Activated CD4-positive, alpha-beta T cell treated with anti-CD3 and anti-CD28 coated beads, Interleukin-2, amount 10 ng/mL, durations not matched to agents 7 days and 5 days (primary cell): ENCODE measurements around the gene ATP1B1. TPM values are rescaled to one million over a fixed set of nuclear protein-coding genes. Genes with fewer than 3 reads are reported as not detected.

Experiments used
- CTCF ChIA-PET: fragments of 350-600 bp; sonication (Branson Sonifier 250); formaldehyde crosslinking; loops from one replicate; lab custom pipeline; 2021; ENCODE audit warnings: antibody characterized with exemption; lab: Charles Lee
- POLR2A ChIA-PET: fragments of 350-600 bp; sonication (Branson Sonifier 250); formaldehyde crosslinking; loops from one replicate; lab custom pipeline; 2021; ENCODE audit warnings: antibody characterized with exemption; lab: Charles Lee
- DNase-seq: peaks from one replicate; pipeline ENCODE4 v3.0.0-alpha.2; 2020
- H3K27ac Mint-ChIP-seq: one replicate; pipeline ENCODE4 v1.8.0; 2021; ENCODE audit warnings: mild to moderate bottlenecking, moderate library complexity, mixed read lengths
- H3K27me3 Mint-ChIP-seq: one replicate; pipeline ENCODE4 v1.8.0; 2021; ENCODE audit warnings: mixed read lengths
- H3K36me3 Mint-ChIP-seq: one replicate; pipeline ENCODE4 v1.8.0; 2021; ENCODE audit warnings: low read depth, mixed read lengths
- H3K4me1 Mint-ChIP-seq: one replicate; pipeline ENCODE4 v1.8.0; 2021; ENCODE audit warnings: mixed read lengths
- H3K4me3 Mint-ChIP-seq: one replicate; pipeline ENCODE4 v1.8.0; 2021; ENCODE audit warnings: mild to moderate bottlenecking, moderate library complexity, mixed read lengths
- H3K9me3 Mint-ChIP-seq: one replicate; pipeline ENCODE4 v1.8.0; 2021; ENCODE audit warnings: mixed read lengths
- total RNA-seq, 2 experiments: library from RNA; stranded (reverse); gene quantifications; one replicate each; pipeline ENCODE4 v1.2.3, GENCODE V29; 2021

The ATP1B1 gene
- total RNA-seq, 2 experiments from 2014 or later, result 2.6 to 3.4 TPM

DNA sequence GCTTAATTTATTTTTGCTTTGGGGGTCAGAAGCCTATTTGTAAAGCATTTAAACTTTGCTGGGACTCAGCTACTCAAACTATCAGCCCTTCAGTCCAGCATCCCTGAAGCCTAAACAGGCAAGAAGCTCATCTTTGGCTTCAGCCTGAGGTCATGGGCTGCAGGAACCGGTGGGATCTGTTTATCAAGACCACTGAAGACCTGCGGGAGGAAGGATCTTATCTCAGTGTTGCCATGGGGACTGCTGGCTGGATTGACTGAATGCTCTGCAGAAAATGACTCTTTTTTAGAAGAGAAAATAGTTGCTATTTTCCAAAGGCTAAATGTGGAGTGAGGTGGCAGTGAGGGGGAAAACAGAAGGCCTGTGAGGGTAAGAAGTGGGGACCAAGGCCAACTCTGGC, 20.6 kb upstream of the ATP1B1 start:
- Mint-ChIP-seq H3K4me3 (no peak overlapping the region), H3K27me3 (no peaks in the 10 kb centered on the region), H3K27ac (no peak overlapping the region), H3K36me3 (no peaks in the 10 kb centered on the region), H3K4me1 (no peaks in the 10 kb centered on the region), H3K9me3 (no peaks in the 10 kb centered on the region)
- ChIA-PET POLR2A (no interaction called here), CTCF (no interaction called here)
- no peak for DNase-seq

DNA sequence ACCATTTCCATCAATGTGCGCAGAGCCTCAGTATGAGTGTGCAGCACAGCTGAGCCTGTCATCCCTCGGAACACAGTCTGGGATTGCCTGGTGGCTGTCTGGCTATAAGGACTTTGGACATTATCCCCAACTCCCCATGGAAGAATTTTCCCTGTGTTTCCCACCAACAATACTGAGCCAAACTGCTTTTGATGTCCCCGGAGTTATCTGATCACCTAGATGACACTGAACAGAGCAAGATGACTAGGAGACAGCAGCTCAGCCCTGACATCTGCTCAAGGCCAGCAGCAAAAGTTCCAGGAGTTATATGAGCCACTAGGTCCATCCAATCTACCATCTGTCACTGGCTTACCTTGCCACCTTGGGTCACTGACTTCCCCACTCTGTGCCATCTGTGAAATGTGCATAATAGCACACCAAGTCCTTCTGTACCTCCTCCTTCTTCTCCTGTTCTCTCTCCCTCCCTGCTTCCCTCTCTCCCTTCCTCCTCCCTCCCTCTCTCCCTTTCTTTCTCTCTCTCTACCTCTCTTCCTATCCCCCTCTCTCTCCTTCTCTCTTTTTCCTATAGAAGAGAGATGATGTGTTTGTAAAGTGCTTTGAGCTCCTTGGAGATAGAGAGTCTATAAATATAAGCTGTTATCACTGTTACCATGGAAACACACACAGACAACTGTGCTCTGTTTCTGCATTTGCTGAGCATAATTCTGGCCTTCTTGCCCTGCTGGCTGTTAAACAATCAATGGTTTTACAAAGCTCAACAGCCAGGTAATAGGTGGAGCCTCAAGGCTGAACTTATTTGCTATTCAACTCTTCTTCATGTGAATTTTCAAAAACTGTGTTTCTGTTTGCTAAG, 19.7 kb upstream of the ATP1B1 start:
- POLR2A ChIA-PET, result no interaction called here
- DNase-seq, result no peak
- Mint-ChIP-seq H3K9me3 (no peaks in the 10 kb centered on the region), H3K27me3 (no peaks in the 10 kb centered on the region), H3K36me3 (no peaks in the 10 kb centered on the region), H3K4me1 (no peaks in the 10 kb centered on the region), H3K27ac (no peak overlapping the region), H3K4me3 (no peak overlapping the region)
- CTCF ChIA-PET, result interaction anchor here (0.8 to 2.2 kb wide), 3 partner anchors 7 to 15 kb away, joined by 3 to 8 read pairs (median 3); no protein-coding TSS in a partner anchor

DNA sequence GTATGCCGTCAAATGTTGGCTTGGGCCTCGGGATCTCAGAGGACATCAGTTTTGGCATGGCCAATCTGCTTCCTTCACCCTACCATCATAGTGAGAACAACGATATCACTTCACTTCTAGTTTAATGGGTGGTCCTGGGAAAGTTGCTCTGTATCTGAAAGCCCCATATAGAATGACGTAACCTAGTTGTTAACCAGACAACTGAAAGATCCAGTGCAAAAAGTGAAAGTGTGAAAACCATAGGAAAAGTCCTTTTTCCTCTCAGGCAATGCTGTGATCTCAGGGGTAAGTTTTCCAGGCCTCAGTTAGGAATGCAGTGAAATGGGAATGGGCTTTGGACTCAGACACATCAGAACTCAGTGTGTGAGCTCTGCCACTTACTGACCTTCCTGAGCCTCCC, 18.6 kb upstream of the ATP1B1 start:
- no peaks in the 10 kb centered on the region for H3K4me1 Mint-ChIP-seq
- ChIA-PET POLR2A (no interaction called here), CTCF (interaction anchor here (0.9 to 2.2 kb wide), 2 partner anchors 8 to 16 kb away, joined by 3 to 8 read pairs; no protein-coding TSS in a partner anchor)
- no peak for DNase-seq
- H3K4me3 Mint-ChIP-seq, result no peak overlapping the region
- H3K9me3 Mint-ChIP-seq, result no peaks in the 10 kb centered on the region
- no peak overlapping the region for H3K27ac Mint-ChIP-seq
- no peaks in the 10 kb centered on the region for H3K27me3 Mint-ChIP-seq
- H3K36me3 Mint-ChIP-seq, result no peaks in the 10 kb centered on the region

DNA sequence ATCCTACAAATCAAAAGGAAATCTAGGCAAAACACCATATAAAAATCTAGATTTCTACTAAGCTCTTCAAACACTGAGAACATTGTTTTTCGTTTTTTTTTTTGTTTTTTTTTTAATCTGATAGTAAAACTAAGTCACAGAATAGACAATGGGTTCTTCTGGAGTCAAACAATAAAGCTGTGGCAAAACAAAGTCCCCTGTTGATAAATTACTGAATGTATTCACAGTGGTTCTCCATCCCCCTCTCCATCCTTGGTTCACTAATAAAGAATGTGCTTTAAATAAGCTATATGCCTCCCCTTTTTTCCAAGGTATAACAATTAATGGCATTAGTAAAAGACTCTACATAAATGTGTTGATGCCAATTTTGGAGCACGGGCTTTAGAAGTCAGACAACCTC, 16.7 kb upstream of the ATP1B1 start:
- no peak for DNase-seq
- H3K4me1 Mint-ChIP-seq, result no peaks in the 10 kb centered on the region
- no peaks in the 10 kb centered on the region for H3K36me3 Mint-ChIP-seq
- no peak overlapping the region for H3K4me3 Mint-ChIP-seq
- H3K9me3 Mint-ChIP-seq, result no peaks in the 10 kb centered on the region
- no peak overlapping the region for H3K27ac Mint-ChIP-seq
- POLR2A ChIA-PET, result no interaction called here
- peaks cover 3% of the 10 kb centered on the region for H3K27me3 Mint-ChIP-seq
- CTCF ChIA-PET, result no interaction called here

DNA sequence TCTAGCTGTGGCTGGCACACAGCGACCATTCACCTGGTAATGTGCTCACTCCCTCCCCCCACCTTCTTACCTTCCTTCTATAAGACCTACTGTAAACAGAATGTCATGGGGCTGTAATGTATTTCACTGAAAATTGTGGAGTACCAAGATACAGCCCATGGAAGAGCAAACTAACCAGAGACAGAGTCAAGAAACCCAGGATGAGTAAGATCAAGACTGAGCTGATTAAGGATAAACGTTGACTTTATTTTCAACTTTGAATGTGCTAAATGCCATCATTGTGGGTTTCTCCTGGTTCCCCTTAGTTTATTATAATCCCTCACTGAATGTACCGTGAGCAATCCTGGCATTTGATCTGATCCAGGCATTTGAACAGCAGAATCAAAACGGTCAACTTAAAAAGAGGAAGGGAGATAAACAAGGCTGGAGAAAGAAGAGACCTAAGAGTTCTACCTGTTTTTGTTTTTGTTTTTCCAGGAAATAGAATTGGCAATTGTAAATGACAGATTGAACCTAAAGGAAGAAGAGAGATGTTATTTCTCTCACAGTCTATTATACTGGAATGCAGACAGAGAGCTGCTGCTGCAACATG, 16.1 kb upstream of the ATP1B1 start:
- ChIA-PET POLR2A (interaction anchor here (0.5 kb wide), 1 partner anchor 12 kb away, joined by 7 read pairs; no protein-coding TSS in a partner anchor), CTCF (no interaction called here)
- H3K27me3 Mint-ChIP-seq, result peaks cover 3% of the 10 kb centered on the region
- no peaks in the 10 kb centered on the region for H3K36me3 Mint-ChIP-seq
- H3K4me1 Mint-ChIP-seq, result no peaks in the 10 kb centered on the region
- no peak overlapping the region for H3K4me3 Mint-ChIP-seq
- H3K27ac Mint-ChIP-seq, result no peak overlapping the region
- no peak for DNase-seq
- H3K9me3 Mint-ChIP-seq, result no peaks in the 10 kb centered on the region

DNA sequence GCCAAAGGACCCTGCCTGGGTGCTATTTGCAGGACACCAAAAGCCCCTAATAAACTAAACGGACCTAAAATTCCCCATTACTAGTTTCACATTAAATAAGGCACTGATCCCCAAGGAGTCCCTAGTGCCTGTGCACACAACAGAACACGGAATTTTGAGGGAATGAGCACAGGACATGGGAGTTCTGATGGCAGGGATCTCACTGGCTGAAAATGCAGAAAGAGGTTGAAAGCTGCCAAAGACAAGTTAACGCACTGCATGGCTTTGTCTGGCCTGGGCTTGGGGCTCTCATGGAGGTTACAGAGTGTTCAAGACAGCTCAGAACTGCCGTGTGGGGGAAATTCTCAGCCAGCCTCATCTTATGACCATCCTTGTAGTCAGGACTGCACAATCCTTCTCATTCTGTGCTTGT, 15.6 kb upstream of the ATP1B1 start:
- CTCF ChIA-PET, result no interaction called here
- no peaks in the 10 kb centered on the region for H3K4me1 Mint-ChIP-seq
- POLR2A ChIA-PET, result interaction anchor here (0.5 kb wide), 1 partner anchor 13 kb away, joined by 7 read pairs; no protein-coding TSS in a partner anchor
- DNase-seq, result no peak
- H3K4me3 Mint-ChIP-seq, result no peak overlapping the region
- H3K36me3 Mint-ChIP-seq, result no peaks in the 10 kb centered on the region
- peaks cover 3% of the 10 kb centered on the region for H3K27me3 Mint-ChIP-seq
- H3K27ac Mint-ChIP-seq, result no peak overlapping the region
- H3K9me3 Mint-ChIP-seq, result no peaks in the 10 kb centered on the region

DNA sequence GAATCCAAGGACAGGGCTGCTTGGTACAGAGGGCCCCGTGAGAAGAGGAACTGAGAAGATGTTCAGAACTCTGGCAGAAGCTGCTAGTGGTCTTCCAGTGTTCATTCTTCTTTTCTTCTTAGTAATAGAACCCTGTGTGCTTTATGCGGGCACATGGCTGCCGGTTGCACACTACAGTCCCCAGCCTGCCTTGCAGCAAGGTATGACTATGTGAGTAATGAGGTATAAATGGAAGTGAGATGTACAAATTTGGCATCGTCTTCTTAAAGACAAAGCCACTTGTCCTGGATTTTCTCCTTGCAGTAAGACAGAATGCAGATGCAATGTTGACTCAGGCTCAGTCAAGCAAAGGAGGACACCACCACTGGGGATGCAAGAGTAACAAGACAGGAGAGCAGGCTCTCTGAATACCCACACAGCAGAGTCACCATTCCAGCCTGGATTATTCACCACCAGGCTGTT, 15.0 kb upstream of the ATP1B1 start:
- Mint-ChIP-seq H3K27me3 (peaks cover 3% of the 10 kb centered on the region), H3K4me1 (no peaks in the 10 kb centered on the region), H3K36me3 (no peaks in the 10 kb centered on the region), H3K9me3 (no peaks in the 10 kb centered on the region), H3K27ac (no peak overlapping the region), H3K4me3 (no peak overlapping the region)
- POLR2A ChIA-PET, result no interaction called here
- DNase-seq, result no peak
- CTCF ChIA-PET, result interaction anchor here (1.5 kb wide), 1 partner anchor 17 kb away, joined by 3 read pairs; no protein-coding TSS in a partner anchor

DNA sequence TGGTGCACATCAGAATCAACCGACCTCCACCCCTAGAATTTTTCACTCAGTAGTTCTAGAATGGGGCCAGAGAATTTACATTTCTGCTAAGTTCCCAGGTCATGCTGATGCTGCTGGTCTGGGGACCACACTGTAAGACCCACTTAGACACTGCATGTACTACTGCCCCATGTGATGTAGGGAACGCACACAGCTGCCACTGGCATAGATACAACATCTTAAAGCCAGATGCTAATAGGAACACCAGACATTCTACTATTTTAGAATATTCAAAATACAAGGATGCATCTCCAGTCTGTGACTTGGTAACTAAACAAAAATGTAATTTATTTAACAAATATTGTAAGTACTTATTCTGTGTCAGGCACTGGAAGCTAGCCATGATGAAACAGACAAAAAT, 14.1 kb upstream of the ATP1B1 start:
- Mint-ChIP-seq H3K4me1 (no peaks in the 10 kb centered on the region), H3K4me3 (no peak overlapping the region), H3K36me3 (no peaks in the 10 kb centered on the region), H3K27ac (no peak overlapping the region), H3K27me3 (peaks cover 3% of the 10 kb centered on the region), H3K9me3 (peaks cover 2% of the 10 kb centered on the region)
- ChIA-PET CTCF (interaction anchor here (1.5 kb wide), 1 partner anchor 16 kb away, joined by 3 read pairs; no protein-coding TSS in a partner anchor), POLR2A (no interaction called here)
- no peak for DNase-seq

DNA sequence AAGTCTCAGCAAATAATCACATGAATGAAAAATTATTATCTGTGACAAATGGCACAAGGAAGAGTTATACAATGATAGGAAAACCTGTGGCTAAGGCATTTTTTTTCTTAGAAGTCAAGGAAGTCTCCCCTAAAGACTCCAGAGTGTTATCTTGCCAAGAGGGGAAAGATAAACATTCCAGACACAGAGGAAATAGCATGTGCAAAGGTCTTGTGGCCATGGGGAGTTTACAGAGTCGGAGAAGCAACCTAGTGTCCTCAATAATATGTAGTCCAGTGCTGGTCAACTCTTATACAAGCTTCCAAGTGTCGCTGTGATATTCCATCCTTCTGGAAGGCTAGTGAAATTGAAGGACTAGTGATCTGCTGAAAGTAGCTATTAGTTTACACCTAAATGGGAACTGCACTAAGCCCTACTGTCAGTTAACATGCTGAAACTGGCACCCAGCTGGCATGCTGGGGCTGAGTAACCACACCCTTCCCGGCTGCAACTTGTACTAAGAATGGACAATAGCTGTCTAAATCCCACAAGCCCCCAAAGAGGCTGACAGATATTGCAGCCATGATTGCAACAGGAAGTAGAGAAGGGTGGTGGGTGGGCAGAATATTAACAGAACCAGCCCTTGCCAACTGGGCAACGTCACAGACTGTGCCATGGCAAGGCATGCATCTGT, 11.5 kb upstream of the ATP1B1 start:
- Mint-ChIP-seq H3K4me1 (no peaks in the 10 kb centered on the region), H3K9me3 (peaks cover 2% of the 10 kb centered on the region), H3K27me3 (peaks cover 3% of the 10 kb centered on the region), H3K36me3 (no peaks in the 10 kb centered on the region), H3K27ac (no peak overlapping the region), H3K4me3 (no peak overlapping the region)
- ChIA-PET POLR2A (no interaction called here), CTCF (interaction anchor here (1.4 to 1.6 kb wide), 2 partner anchors 10 to 13 kb away, joined by 4 to 5 read pairs; no protein-coding TSS in a partner anchor)
- DNase-seq, result no peak

DNA sequence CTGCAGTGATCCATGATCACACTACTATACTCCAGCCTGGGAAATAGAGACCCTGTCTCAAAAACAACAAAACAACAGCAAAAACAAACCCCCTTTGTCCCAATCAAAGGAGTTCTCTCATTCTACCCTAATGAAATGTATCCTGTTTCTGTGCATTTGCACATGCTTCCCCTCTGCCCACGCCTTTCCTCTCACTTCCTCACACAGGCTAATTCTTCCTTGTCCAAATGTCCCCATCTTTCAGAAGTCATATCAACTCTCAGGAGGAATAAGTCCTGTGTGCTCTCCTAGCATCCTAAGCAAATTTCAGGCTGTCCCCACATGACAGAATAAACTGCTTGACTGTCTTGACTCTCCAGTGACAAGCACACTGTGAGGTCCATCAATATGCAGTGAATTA, 8.1 kb upstream of the ATP1B1 start:
- ChIA-PET POLR2A (no interaction called here), CTCF (interaction anchor here (1.0 kb wide), 1 partner anchor 11 kb away, joined by 3 read pairs; no protein-coding TSS in a partner anchor)
- Mint-ChIP-seq H3K9me3 (peaks cover 2% of the 10 kb centered on the region), H3K4me3 (no peak overlapping the region), H3K4me1 (no peaks in the 10 kb centered on the region), H3K27me3 (peaks cover 11% of the 10 kb centered on the region), H3K36me3 (no peaks in the 10 kb centered on the region), H3K27ac (no peak overlapping the region)
- DNase-seq, result no peak

DNA sequence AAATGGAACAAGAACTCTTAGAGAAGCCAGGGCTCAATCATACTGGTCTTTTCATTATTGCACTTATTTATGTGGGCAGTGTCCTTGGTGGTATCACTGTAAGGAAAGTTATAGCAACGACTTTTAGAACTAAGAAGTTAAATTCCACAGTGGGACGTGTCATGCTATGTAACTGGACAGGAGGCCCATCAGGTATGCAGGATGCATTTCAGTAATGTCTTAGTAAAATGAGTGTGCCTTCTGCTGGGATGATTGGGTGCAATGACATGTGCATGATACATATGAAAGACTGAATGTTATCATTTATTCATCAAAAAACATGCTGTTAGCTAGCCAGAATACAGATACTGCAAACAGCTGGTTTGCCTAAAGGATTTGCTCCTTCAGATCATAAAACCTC, 6.9 kb upstream of the ATP1B1 start:
- H3K4me1 Mint-ChIP-seq, result no peaks in the 10 kb centered on the region

DNA sequence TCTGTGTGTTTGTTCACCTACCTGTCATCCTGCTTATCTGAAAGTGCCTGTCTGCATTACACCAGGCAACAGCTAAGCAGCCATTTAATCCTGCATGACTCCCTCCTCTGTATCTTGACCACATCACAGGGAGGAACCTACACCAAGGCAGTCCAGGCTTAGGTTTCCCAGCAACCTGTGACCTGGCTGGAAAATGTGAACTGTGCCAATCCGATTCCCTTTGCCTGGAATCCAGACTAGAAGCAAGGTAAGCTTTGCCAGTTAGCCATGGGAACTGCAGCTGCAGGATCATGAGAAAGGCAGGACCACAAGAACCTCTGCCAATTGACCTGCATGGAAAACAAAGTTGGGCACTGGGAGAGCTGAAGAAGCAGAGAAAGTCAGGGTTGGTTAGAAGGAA, 6.3 kb upstream of the ATP1B1 start:
- ChIA-PET CTCF (no interaction called here), POLR2A (no interaction called here)
- Mint-ChIP-seq H3K27ac (no peak overlapping the region), H3K27me3 (peaks cover 8% of the 10 kb centered on the region), H3K9me3 (peaks cover 2% of the 10 kb centered on the region), H3K36me3 (no peaks in the 10 kb centered on the region), H3K4me3 (no peak overlapping the region), H3K4me1 (no peaks in the 10 kb centered on the region)
- DNase-seq, result no peak

More for the DNA sequence above, 6.9 kb upstream of the ATP1B1 start:
- CTCF ChIA-PET, result no interaction called here
- Mint-ChIP-seq H3K4me3 (no peak overlapping the region), H3K9me3 (peaks cover 2% of the 10 kb centered on the region), H3K27me3 (peaks cover 8% of the 10 kb centered on the region), H3K27ac (no peak overlapping the region), H3K36me3 (no peaks in the 10 kb centered on the region)
- DNase-seq, result no peak
- POLR2A ChIA-PET, result no interaction called here
